A549 (cell line): ENCODE results near the gene PPP4R4. TPM values are rescaled to one million over a fixed set of nuclear protein-coding genes. Genes with fewer than 3 reads are reported as not detected.
A peak's percentile ranks its signal among the peaks of the same experiment; 100 is the strongest.

Source experiments
- ATAC-seq, 2 experiments: fragments of 200-7000 bp in 1 of 2; fragments of >200 bp in 1 of 2; cut with Nextera tagmentation in 1 of 2; cut with Tn5 transposase in 1 of 2; 3 replicates each; pipeline versions ENCODE4 v1.8.0 to v1.9.1; 2018 to 2020; ENCODE audit warnings: mild to moderate bottlenecking in 1 of 2, moderate library complexity in 1 of 2
- CTCF ChIA-PET: fragments of 300-600 bp; sonication (Branson Sonifier 250); formaldehyde crosslinking; extraction: SDS; loops from one replicate; lab custom pipeline; 2021; ENCODE audit warnings: antibody characterized with exemption, inconsistent platforms; lab: Yijun Ruan, JAX
- POLR2A ChIA-PET: fragments of 350-600 bp; formaldehyde crosslinking; extraction: SDS; loops from one replicate; lab custom pipeline; 2021; ENCODE audit warnings: antibody characterized with exemption, inconsistent platforms; lab: Yijun Ruan, JAX
- DNase-seq, 2 experiments: peaks; one replicate each; pipeline versions ENCODE4 v3.0.0 to v3.0.0-alpha.2; 2011 to 2016; ENCODE audit warnings: low read depth in 1 of 2, low spot score in 1 of 2
- FAIRE-seq: peaks from 2 replicates; lab custom pipeline; 2011; peaks lifted over from hg19 to GRCh38; lab: Jason Lieb, UNC
- H3K27ac ChIP-seq, 2 experiments: fragments of >200 bp; sonication (Bioruptor Twin); formaldehyde crosslinking; 3 replicates each; pipeline ENCODE4 v1.5.1; 2016 to 2017
- H3K4me1 ChIP-seq: fragments of >200 bp; sonication (Bioruptor Twin); formaldehyde crosslinking; 3 replicates; pipeline ENCODE4 v1.6.1; 2016
- H3K4me2 ChIP-seq: fragments of >200 bp; sonication (Bioruptor Twin); formaldehyde crosslinking; 3 replicates; pipeline ENCODE4 v1.6.1; 2016
- H3K4me3 ChIP-seq: fragments of >200 bp; sonication (Bioruptor Twin); formaldehyde crosslinking; 3 replicates; pipeline ENCODE4 v1.5.1; 2016
- H3K9me3 ChIP-seq: fragments of >200 bp; sonication (Bioruptor Twin); formaldehyde crosslinking; 3 replicates; pipeline ENCODE4 v1.6.1; 2016
- BHLHE40 ChIP-seq: IDR thresholded peaks from 2 replicates; pipeline ENCODE4 v1.6.1; 2012; ENCODE audit warnings: low read depth, low read length, inconsistent platforms
- CBX2 ChIP-seq: fragments of 200-600 bp; sonication (generic); IDR thresholded peaks from 2 replicates; pipeline ENCODE4 v1.6.1; 2016; ENCODE audit warnings: low read depth, mild to moderate bottlenecking, borderline replicate concordance
- CBX8 ChIP-seq: fragments of 200-600 bp; sonication (generic); IDR thresholded peaks from 2 replicates; pipeline ENCODE4 v1.6.1; 2016
- EHMT2 ChIP-seq: fragments of 200-600 bp; sonication (generic); IDR thresholded peaks from 2 replicates; pipeline ENCODE4 v1.6.1; 2016; ENCODE audit warnings: antibody characterized with exemption, low read depth, mild to moderate bottlenecking, moderate library complexity
- EP300 ChIP-seq, 2 experiments: fragments of >200 bp; sonication (Bioruptor Twin); formaldehyde crosslinking; IDR thresholded peaks; 2 replicates in 1 of 2; 3 replicates in 1 of 2; pipeline ENCODE4 v1.6.1; 2016 to 2017
- ESRRA ChIP-seq: fragments of 150-350 bp; IDR thresholded peaks from 2 replicates; pipeline ENCODE4 v1.6.1; 2014; ENCODE audit warnings: mild to moderate bottlenecking, low read length, borderline replicate concordance
- FOSL2 ChIP-seq, 2 experiments: fragments of 450-650 bp in 1 of 2; fragments of >200 bp in 1 of 2; sonication (Bioruptor Twin) in 1 of 2; formaldehyde crosslinking; IDR thresholded peaks; 2 replicates each; pipeline versions ENCODE4 v1.5.0 to v1.6.1; 2016 to 2020; ENCODE audit warnings: mild to moderate bottlenecking in 1 of 2, moderate library complexity in 1 of 2
- FOXS1 ChIP-seq: fragments of 250-450 bp; sonication (Bioruptor Pico); IDR thresholded peaks from 2 replicates; pipeline ENCODE4 v1.5.0; 2020; ENCODE audit warnings: mild to moderate bottlenecking, moderate library complexity
- HDAC2 ChIP-seq: fragments of 200-600 bp; sonication (generic); IDR thresholded peaks from 2 replicates; pipeline ENCODE4 v1.6.1; 2016
- HES2 ChIP-seq: fragments of >200 bp; sonication (Bioruptor Twin); formaldehyde crosslinking; IDR thresholded peaks from 2 replicates; pipeline ENCODE4 v1.6.1; 2016
- JUNB ChIP-seq: fragments of >200 bp; sonication (Bioruptor Twin); formaldehyde crosslinking; IDR thresholded peaks from 2 replicates; pipeline ENCODE4 v1.6.1; 2016
- KDM1A ChIP-seq: fragments of 200-600 bp; sonication (generic); IDR thresholded peaks from 2 replicates; pipeline ENCODE4 v1.6.1; 2016; ENCODE audit warnings: low read depth, mild to moderate bottlenecking
- MYC ChIP-seq: IDR thresholded peaks from 2 replicates; pipeline ENCODE4 v1.6.1; 2012; ENCODE audit warnings: mild to moderate bottlenecking, inconsistent platforms, low read length, improper control_type of control experiment, borderline replicate concordance
- NFE2L2 ChIP-seq: fragments of 150-350 bp; conservative IDR thresholded peaks from 2 replicates; pipeline ENCODE4 v1.6.1; 2014; ENCODE audit warnings: low read length
- PBX3 ChIP-seq: IDR thresholded peaks from 2 replicates; pipeline ENCODE4 v1.6.1; 2012
- PHF8 ChIP-seq: fragments of 200-600 bp; sonication (generic); IDR thresholded peaks from 2 replicates; pipeline ENCODE4 v1.6.1; 2016; ENCODE audit warnings: low read depth, mild to moderate bottlenecking, antibody characterized with exemption, moderate library complexity, borderline replicate concordance
- POLR2A ChIP-seq: IDR thresholded peaks from 2 replicates; pipeline ENCODE4 v1.6.1; 2012; ENCODE audit warnings: mild to moderate bottlenecking, low read length
- RNF2 ChIP-seq: fragments of 200-600 bp; sonication (generic); IDR thresholded peaks from 2 replicates; pipeline ENCODE4 v1.6.1; 2016; ENCODE audit warnings: low read depth, mild to moderate bottlenecking, antibody characterized with exemption, moderate library complexity, borderline replicate concordance
- USF2 ChIP-seq: fragments of 450-650 bp; IDR thresholded peaks from 2 replicates; pipeline ENCODE4 v1.6.1; 2014; ENCODE audit warnings: antibody characterized with exemption
- WGBS: methylation state at CpG from one replicate; pipeline ENCODE4 v1.1.6; 2017; ENCODE audit errors: missing lambda C conversion rate; 5-methylcytosine and 5-hydroxymethylcytosine counted together
- polyA plus RNA-seq, 4 experiments: library from polyadenylated mRNA; depleted of rRNA in 3 of 4; stranded (reverse); fragments of >200 nt; fragmentation: RNase III in 1 of 4; extraction: RNeasy Plus Mini Kit Qiagen cat#74134 plus additional on column Dnase treatment in 1 of 4; gene quantifications; 2 replicates in 3 of 4; 3 replicates in 1 of 4; pipeline ENCODE4 v1.2.3, GENCODE V29; 2011 to 2017
- TF ChIP-seq, protein P1 (sequence below): fragments of 150-350 bp; IDR thresholded peaks from 2 replicates; pipeline ENCODE4 v1.6.1; 2014; ENCODE audit warnings: low read depth, mild to moderate bottlenecking, low read length

The PPP4R4 gene
- polyA plus RNA-seq, 2 of the 4 experiments (the other 2 are of a cell fraction): 0.12 to 0.25 TPM

DNA sequence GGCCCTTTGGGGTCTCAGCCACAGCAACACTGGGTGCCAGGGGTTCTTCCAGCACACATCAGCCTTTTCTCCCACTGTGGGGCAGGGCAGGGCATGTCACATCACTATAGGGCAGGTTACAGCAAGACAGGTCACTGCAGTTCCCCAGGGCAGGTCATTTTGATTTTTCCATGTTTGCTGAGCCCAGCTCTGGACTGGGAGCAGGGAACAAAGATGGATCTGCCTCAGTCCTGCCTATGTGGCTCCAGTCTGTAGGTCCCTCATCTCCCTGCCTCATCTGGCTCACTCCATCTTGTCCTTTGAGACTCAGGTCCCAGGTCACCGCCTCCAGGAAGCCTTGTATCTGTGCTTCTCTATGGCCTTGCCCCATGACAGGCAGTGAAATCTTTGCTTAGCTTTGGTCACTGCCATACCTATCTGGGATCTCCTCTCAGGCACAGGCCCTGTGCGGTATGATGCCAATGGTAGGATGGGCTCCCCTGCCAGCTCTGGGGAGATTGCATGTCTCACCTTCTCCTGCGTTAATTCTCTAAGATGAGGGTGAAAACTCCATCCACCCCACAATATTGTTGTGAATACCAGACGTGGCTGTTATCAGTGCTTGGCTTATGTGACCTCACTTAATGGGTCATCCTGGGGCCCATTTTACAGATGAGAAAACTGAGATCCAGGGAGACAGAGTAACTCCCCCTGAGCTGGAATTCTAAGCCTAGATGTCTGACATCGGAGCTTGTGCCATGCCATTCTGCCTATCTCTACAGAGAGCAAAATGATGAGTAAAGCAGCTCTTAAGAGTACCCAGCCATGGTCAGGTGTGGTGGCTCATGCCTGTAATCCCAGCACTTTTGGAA lies 147.5 kb downstream of the PPP4R4 start:
- Histone ChIP-seq H3K27ac (no peak overlapping the region), H3K4me3 (no peak overlapping the region), H3K4me1 (peaks cover 7% of the 10 kb centered on the region; the same call in 1 of the 3 replicates), H3K4me2 (no peak overlapping the region), H3K9me3 (no peaks in the 10 kb centered on the region)
- FAIRE-seq: no peak
- ChIA-PET CTCF (interaction anchor here (1.4 to 1.5 kb wide), 2 partner anchors 10 to 16 kb away, joined by 3 to 4 read pairs; no protein-coding TSS in a partner anchor), POLR2A (no interaction called here)
- no peak for DNase-seq
- ATAC-seq: no peak
- 78% methylated on average over 5 of the region's 5 CpGs for WGBS
- TF ChIP-seq HDAC2: no peak
- no peak for TF ChIP-seq CBX8
- TF ChIP-seq POLR2A: no peak
- TF ChIP-seq PBX3: no peak
- no peak for TF ChIP-seq ESRRA
- no peak for TF ChIP-seq FOSL2 (IDR thresholded peaks at IDR 0.05)
- no peak for TF ChIP-seq FOSL2 (CRISPR knock-in tag; IDR thresholded peaks at IDR 0.05)
- no peak for TF ChIP-seq FOXS1 (CRISPR knock-in tag)
- TF ChIP-seq, protein P1, sequence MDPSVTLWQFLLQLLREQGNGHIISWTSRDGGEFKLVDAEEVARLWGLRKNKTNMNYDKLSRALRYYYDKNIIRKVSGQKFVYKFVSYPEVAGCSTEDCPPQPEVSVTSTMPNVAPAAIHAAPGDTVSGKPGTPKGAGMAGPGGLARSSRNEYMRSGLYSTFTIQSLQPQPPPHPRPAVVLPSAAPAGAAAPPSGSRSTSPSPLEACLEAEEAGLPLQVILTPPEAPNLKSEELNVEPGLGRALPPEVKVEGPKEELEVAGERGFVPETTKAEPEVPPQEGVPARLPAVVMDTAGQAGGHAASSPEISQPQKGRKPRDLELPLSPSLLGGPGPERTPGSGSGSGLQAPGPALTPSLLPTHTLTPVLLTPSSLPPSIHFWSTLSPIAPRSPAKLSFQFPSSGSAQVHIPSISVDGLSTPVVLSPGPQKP: no peak
- no peak for TF ChIP-seq BHLHE40
- TF ChIP-seq PHF8: no peak
- no peak for TF ChIP-seq CBX2
- TF ChIP-seq HES2: no peak
- TF ChIP-seq NFE2L2: no peak
- TF ChIP-seq KDM1A: no peak
- no peak for TF ChIP-seq EHMT2
- no peak for TF ChIP-seq USF2
- no peak for TF ChIP-seq RNF2
- no peak for TF ChIP-seq JUNB
- no peak for TF ChIP-seq EP300 (IDR thresholded peaks at IDR 0.05)

DNA sequence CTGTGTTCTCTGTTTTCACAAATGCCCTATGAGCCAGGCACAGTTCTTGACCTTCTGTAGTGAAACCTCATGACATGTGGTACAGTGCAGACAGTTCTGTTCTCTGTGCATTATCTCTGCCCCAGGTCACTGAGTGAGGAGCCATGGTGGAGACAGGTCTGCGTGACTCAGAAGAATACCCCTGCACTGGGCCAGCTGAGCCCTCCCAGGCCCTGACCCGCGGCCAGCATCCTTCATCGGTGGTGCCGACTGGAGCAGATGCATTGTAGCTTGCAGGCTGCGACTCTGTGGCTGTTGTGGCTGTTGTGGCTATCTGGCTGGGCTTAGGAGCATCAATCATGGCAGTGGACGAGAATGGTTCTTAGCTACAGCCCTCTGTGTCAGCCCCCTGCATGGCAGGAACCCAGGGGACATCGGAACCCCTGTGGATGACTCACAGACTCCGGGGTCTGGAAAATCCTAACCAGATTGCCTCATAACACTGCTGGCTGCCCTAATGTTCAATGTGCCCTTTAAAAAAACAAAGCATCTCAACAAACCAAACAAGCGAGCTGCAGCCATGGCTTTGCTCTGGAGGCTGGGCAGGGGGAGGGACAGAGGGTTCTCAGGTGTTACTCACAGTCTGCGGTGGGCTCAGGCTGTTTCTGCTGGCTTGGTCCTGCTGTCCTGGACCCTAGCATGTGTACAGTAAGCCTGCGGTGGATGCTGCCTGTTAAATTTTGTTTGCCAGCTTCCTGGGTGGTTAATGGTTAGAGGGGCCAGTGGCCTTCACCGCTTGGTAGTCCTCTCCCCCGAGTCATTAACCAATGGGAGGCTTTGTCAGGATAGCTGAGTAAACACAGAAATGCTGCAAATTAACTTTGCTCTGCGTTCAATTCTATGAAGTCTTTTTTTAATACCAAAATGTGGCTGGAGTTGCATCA lies 148.8 kb downstream of the PPP4R4 start, which contains the start of gene SERPINA6:
Gene SERPINA6 (minus strand): TSS at position 689 of the 923 bp plus-strand sequence. CDS start 8,688 bp downstream, outside the sequence.
- DNase-seq: no peak
- Histone ChIP-seq H3K4me3 (no peak within 1 kb of the TSS), H3K4me1 (peaks cover 7% of the 10 kb centered on the region; the same call in 1 of the 3 replicates), H3K4me2 (peak within 1 kb of the TSS; percentile 59)
- ChIA-PET POLR2A (no interaction called here), CTCF (interaction anchor here (1.0 to 1.4 kb wide), 2 partner anchors 11 to 163 kb away, joined by 3 read pairs; no protein-coding TSS in a partner anchor)
- no peak for FAIRE-seq
- ATAC-seq: peak; percentile 45 to 66; a peak in 5 of 6 replicates
- no peak for TF ChIP-seq MYC
- TF ChIP-seq, all 56 proteins: peak for 0
- Histone ChIP-seq H3K27ac (no peak within 1 kb of the TSS; a peak in 1 of 6 replicates), H3K9me3 (no peaks in the 10 kb centered on the region)
- 27% methylated on average over 8 of the region's 15 CpGs for WGBS
